Dedifferentiated amniotic fluid mesenchymal stem cell (primary cell): ENCODE data around the gene INF2.
"Not testable (repeated sequence)": the region's sequence is repeated elsewhere in the genome, so short reads cannot be mapped to it uniquely, and the experiment has no call there.

ENCODE experiments used
- DNase-seq: peaks from one replicate; pipeline ENCODE4 v3.0.0-alpha.2; 2016; ENCODE audit errors: extremely low spot score

Gene INF2

GRCh38 chr14:104734991-104735779 is 45.8 kb downstream of the INF2 start:
- DNase-seq, result no peak

- peak; percentile 44 for DNase-seq
Measured at GRCh38 chr14:104735830-104736642, 46.6 kb downstream of the INF2 start.

- DNase-seq, result no peak
Measured at GRCh38 chr14:104738375-104739019, 49.1 kb downstream of the INF2 start.

- no peak for DNase-seq
Measured at GRCh38 chr14:104739026-104739425, 49.6 kb downstream of the INF2 start.

GRCh38 chr14:104739546-104740516 is 50.4 kb downstream of the INF2 start:
- no peak for DNase-seq

GRCh38 chr14:104741108-104741802 is 51.8 kb downstream of the INF2 start:
- DNase-seq, result no peak

GRCh38 chr14:104741803-104742251 is 52.4 kb downstream of the INF2 start:
- DNase-seq, result no peak

GRCh38 chr14:104742586-104743455 is 53.4 kb downstream of the INF2 start:
- DNase-seq, result no peak

GRCh38 chr14:104743461-104744380 is 54.3 kb downstream of the INF2 start:
- no peak for DNase-seq

GRCh38 chr14:104744484-104744883 is 55.1 kb downstream of the INF2 start:
- DNase-seq, result no peak

- DNase-seq, result no peak
Measured at GRCh38 chr14:104745431-104745830, 56.0 kb downstream of the INF2 start.

- DNase-seq, result no peak
Measured at GRCh38 chr14:104746071-104746545, 56.7 kb downstream of the INF2 start.

- peak; percentile 45 for DNase-seq
Measured at GRCh38 chr14:104746934-104747481, 57.6 kb downstream of the INF2 start.

GRCh38 chr14:104747876-104748275 is 58.5 kb downstream of the INF2 start:
- no peak for DNase-seq

GRCh38 chr14:104749111-104749649 is 59.8 kb downstream of the INF2 start:
- DNase-seq, result no peak

- no peak for DNase-seq
Measured at GRCh38 chr14:104750056-104750752, 60.8 kb downstream of the INF2 start.

- not testable (repeated sequence) for DNase-seq
Measured at GRCh38 chr14:104750753-104751057, 61.3 kb downstream of the INF2 start.
